Measurements from ENCODE around the gene KRTAP22-1.

KRTAP22-1 gene
- 0 reads per million in 2 donors for total RNA-seq

DNA sequence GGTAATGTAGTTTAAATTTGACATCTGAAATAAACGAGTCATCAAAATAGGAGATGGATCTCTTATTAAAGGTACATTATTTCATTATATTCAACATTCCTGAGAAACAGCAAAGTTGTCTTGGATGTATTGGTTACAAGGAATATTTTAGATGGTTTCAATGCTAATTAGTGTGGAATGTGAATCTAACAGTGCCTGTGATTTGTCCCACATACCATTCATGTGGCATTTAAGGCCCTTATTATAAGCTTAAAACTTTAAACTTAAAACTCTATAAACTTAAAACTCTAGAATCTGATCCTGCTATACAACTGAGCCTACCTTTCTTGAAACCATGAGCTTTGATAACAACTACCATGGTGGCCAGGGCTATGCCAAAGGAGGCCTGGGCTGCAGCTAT is at the start of gene KRTAP22-1:
Gene KRTAP22-1 (plus strand): TSS at position 301 of the 400 bp plus-strand sequence.
- DNase-seq, result no peak

GRCh38 chr21:30552782-30553181 is 48.1 kb upstream of the KRTAP22-1 start:
- DNase-seq, result no peak

DNA sequence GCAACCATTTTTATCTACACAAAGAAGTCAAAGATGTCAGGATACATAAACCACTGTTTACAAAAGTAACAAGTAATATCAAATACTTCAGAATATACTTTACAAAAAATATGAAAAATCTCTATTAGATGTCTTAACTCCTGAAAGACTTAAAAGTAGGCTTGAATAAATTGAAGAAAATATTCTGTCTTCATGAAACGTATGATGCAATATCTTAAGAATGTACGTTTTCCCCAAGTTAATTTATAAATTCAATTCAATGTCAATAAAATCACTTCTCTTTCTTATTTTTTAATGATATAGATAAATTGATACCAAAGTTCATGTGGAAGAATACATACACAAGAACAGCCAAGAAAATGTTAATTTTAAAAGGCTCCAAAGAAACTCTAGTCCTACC is 45.8 kb upstream of the KRTAP22-1 start:
- DNase-seq, result no peak

- no peak for DNase-seq
Measured at GRCh38 chr21:30561264-30561895, 39.5 kb upstream of the KRTAP22-1 start, which contains the start of gene KRTAP19-7. KRTAP19-7 (minus strand) TSS chr21:30561314; CDS start chr21:30561289, 25 bp downstream.

- no peak for DNase-seq
Measured at GRCh38 chr21:30561957-30562356, 38.9 kb upstream of the KRTAP22-1 start.

- DNase-seq, result no peak
Measured at GRCh38 chr21:30563072-30563471, 37.8 kb upstream of the KRTAP22-1 start.

DNA sequence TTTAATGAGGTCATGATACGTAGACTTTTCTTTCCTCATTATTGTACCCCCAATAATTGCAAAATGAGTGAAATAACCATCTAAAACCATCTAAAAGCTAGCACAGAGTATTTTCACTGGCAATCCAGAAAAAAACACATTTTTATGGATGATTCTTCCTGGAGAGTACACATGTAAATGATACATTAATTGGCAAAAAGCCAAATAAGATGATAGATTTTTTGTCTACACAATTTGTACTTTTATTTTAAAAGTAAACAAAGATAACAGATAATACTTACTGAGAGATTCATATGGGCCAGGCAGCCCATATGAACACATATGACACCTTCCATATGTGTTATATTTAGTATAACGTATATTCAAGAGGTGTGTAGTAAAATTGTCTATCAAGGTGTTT is 37.3 kb upstream of the KRTAP22-1 start:
- DNase-seq, result no peak

- no peak for DNase-seq
Measured at GRCh38 chr21:30567617-30568016, 33.3 kb upstream of the KRTAP22-1 start.

DNA sequence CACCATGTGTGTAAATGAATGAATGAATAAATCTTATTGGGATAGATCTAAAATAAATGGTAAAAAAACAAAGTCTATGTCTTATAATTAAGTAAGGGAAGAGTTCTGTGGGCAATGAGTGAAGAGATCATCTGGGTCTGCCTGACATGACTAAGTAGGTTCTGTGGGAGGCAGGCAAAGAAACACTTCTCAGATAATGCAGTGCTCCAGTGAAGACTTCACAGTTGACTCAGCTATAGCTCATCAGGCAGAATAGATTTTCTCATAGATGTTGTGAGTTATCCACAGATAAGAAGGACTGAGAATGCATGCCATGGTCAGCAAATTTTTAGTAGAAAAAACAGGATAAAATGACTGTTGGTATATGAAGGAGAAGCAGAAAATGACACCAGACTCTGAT is 23.1 kb upstream of the KRTAP22-1 start:
- DNase-seq, result no peak

DNA sequence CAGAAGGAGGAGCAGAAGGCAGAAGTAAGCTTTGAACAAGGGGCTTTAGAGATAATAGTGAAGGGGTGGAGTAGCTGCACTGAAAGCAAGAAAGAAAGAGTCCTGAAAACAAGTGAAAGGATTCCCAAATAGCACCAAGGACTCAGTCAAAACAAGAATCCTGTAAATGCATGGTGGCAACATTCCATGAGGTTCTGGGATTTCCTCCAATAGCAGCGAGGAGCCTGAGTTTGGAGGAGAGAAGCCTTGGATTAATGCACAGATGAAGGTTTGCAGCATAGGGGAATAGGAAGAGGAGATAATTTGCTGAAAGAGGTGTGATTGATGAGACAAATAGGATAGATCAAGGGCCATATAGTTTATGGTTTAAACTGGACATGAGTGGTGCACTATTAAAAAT is 21.5 kb upstream of the KRTAP22-1 start:
- no peak for DNase-seq

DNA sequence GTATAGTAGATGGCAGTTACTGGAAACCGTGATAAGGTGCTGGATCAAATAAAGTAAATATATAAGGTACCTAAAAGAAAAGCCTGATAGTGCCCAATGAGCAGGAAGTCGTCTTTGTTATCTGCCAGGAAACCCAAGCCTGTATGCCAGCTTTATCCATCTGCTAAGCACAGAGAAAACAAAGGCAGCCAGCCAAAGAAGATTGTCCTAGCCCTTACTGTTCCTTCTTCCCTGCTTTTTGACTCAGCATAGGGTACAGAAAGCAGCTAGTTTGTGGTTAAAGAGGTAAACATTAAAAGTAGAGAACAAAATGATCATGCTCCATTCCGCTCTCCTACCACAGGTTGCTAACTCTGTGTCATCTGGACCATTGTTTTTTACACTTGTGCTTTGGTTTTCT is 20.8 kb upstream of the KRTAP22-1 start:
- DNase-seq, result no peak

DNA sequence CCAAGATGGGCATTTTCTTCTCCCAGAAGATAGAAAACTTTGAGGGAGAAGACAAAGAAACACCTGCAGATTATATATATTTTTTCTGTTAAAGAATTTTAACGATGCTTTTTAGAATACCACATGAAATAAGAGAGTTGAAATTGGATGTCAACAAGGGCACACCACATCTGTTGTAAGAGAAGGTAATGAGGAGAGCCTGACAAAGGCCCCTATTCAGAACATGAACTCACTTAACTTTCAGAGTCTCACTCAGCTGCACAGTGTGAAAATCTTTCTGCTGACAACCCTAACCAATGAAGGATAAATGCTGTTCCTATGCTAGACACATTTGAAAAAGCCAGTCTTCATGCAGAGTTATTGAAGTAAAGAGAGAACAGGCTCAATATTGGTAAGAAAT is 18.0 kb upstream of the KRTAP22-1 start:
- DNase-seq, result no peak

DNA sequence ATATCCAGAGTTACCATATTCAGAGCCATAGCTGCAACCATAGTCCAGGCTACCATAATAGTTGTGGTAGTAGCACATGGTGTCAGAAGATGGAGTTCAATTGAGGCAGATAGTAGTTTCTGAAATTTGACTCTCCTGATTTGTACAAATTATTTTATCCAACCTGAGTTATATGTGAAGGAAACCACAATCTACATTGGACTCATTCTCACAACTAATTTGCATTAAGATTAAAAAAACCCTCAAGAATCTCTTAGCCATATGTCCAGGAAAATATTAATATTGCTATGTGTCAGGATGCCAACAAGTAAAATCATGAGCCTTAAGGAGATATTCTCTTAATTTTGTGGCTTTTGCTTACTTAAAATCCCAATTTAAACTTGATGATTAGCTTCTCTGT is 10.6 kb upstream of the KRTAP22-1 start, which contains the start of gene KRTAP22-2:
Gene KRTAP22-2 (minus strand): TSS at position 101 of the 400 bp plus-strand sequence.
- no peak for DNase-seq

GRCh38 chr21:30592140-30592539 is 8.7 kb upstream of the KRTAP22-1 start, which contains the start of gene KRTAP6-3:
KRTAP6-3 (plus strand) TSS chr21:30592440; CDS start chr21:30592446, 6 bp downstream.
- no peak for DNase-seq

GRCh38 chr21:30598802-30599201 is 2.1 kb upstream of the KRTAP22-1 start, which contains the start of gene KRTAP6-2:
KRTAP6-2 (minus strand) TSS chr21:30598902; CDS start chr21:30598874, 28 bp downstream.
- DNase-seq, result no peak

- DNase-seq, result no peak
Measured at GRCh38 chr21:30605968-30606367, 5.1 kb downstream of the KRTAP22-1 start.

- DNase-seq, result no peak
Measured at GRCh38 chr21:30612132-30612531, 11.2 kb downstream of the KRTAP22-1 start.

- DNase-seq, result no peak
Measured at GRCh38 chr21:30613836-30614235, 12.9 kb downstream of the KRTAP22-1 start, which contains the start of gene KRTAP6-1. KRTAP6-1 (minus strand) TSS chr21:30613930; CDS start chr21:30613904, 26 bp downstream.

GRCh38 chr21:30615199-30615598 is 14.3 kb downstream of the KRTAP22-1 start:
- no peak for DNase-seq

DNA sequence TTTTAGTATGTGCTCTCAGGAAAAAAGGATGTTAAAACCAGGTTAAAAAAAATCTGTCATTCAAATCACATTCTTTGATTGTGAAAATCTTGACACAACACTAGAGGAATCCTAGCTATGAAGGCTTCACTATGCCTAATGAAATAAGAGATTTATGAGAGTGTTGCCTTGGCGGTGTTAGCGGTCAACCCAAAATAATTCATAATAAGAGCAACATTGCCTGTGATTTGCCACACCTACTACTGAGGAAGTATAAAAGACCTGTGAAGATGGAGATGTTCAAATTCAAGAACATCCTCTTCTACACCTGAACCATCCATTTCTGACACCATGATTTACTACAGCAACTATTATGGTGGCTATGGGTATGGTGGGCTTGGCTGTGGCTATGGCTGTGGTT is 15.2 kb downstream of the KRTAP22-1 start, which contains the start of gene KRTAP20-1:
Gene KRTAP20-1 (plus strand): TSS at position 301 of the 400 bp plus-strand sequence. CDS start 30 bp downstream, at position 331.
- DNase-seq, result no peak

DNA sequence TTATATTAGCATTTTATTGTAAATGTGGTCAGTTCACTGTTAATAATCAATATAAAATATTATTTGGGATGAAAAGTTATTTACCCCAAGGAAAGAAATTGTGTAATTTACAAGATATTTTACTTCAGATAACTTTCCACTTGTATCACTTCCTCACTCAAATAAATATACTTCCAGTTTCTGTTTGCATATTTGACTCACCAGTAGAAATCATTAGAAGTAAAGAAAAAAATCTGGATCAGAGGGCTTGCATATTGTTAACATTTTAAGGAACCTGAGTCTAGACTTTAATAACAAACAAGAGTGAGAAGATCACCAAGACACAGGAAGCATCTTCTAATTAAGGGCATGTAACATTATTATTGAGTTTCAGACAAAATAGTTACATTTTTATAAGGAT is 19.2 kb downstream of the KRTAP22-1 start:
- DNase-seq, result no peak

DNA sequence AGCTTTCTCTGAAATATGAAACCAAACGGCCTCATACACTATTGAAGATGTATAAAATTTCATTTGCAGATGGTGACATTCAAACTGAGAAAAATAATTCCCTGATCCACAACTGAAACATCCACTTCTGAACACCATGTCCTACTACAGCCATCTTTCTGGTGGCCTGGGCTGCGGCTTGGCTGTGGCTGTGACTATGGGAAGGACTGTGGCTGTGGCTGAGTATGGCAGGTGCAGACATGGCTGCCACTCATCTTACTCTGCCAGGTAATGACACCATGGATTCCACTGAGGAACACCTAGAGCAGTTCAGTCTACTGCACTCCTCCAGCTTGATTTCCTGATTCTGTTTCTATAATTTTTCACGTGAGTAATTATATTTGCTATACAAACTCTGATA is 19.6 kb downstream of the KRTAP22-1 start, which contains the start of gene KRTAP20-4:
Gene KRTAP20-4 (plus strand): TSS at position 106 of the 400 bp plus-strand sequence.
- no peak for DNase-seq

DNA sequence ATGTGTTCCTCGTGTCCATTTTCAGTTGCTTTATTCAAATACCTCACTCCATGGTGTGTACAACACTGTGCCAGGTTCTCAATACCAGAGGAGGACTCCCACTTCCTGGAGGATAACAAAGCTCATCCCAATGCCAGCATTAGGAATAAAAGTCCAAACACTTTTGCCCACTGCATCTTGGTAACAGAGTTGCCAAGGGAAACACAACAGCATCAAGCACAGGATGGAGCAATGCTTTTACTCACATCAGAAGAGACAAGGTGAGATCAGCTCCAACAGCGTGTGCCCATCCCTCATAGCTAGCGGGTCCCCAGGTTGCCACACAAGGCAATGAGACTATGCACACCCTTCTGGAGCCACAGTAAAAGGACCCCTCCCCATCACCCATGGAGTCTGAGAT is 22.5 kb downstream of the KRTAP22-1 start:
- DNase-seq, result no peak

DNA sequence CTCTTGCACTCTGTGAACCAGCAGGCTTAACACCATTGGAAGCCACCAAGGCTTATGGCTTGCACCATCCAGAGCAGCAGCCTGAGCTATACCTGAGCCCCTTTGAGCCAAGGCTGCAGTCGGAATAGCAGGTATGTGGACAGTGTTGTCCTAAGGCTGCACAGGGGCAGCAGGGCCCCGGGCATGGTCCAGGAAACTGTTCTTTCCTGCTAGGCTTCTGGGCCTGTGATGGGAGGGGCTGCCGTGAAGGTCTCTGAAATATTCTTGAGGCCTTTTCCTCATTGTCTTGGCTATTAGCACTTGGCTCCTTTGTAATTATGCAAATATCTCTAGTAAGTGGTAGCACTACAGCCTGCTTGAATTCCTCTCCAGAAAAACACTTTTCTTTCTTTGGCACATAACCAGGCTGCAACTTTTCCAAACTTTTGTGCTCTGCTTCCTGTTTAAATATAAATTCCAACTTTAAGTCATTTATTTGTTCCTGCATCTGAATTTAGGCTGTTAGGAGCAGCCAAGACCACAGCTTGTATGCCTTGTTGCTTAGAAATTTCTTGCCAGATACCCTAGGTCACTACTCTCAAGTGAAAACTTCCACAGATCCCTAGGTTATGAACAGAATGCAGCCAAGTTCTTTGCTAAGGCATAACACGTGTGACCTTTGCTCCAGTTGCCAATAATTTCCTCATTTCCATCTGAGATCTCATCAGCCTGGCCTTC is 24.7 kb downstream of the KRTAP22-1 start:
- no peak for DNase-seq
